ENCODE results near the gene AURKB.

DNA sequence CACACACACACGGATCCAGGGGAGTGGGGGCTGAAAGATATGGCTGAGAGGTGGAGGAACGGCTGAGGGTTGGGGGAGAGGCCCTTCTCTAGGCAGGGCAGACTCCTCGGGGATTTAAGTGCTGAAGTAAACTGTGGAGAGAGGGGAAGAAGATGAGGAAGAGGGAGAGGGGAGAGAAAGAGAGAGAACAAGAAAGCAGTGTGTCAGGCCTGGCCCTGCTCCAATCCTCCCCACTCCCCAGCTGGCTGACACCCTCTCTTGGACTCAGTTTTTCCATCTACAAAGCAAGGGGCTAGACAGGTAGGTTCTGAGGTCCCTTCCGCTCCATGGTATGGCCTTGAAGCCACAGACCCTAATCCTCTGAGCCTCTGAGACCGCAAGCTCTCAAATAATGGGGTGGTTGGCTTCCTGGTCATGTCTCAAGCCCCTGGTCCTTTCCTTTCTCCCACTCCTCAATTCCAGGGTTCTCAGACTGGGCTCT is 49.6 kb downstream of the AURKB start:
- TF ChIP-seq CTCF (IDR thresholded peaks at IDR 0.05) (no peak), POLR2A (IDR thresholded peaks at IDR 0.05) (no peak)
